Tibial artery (tissue), 4 donors: ENCODE data around the gene RNF34.
A peak's percentile ranks its signal among the peaks of the same experiment; 100 is the strongest.

Experiments used
- DNase-seq, 2 donors: peaks; one replicate each; pipeline ENCODE4 v3.0.0-alpha.2; 2019
- H3K27ac ChIP-seq, 2 donors: fragments of 200-600 bp; sonication (generic) in 1 of 2; 1 replicate in 1 of 2; 2 replicates in 1 of 2; pipeline ENCODE4 v1.5.1; 2018 to 2019; ENCODE audit warnings: mild to moderate bottlenecking in 1 of 2
- H3K27me3 ChIP-seq, 2 donors: fragments of 200-600 bp; sonication (generic) in 1 of 2; one replicate each; pipeline versions ENCODE4 v1.5.1 to v1.6.0; 2016 to 2019
- H3K36me3 ChIP-seq, 3 donors: fragments of 200-600 bp; sonication (generic) in 2 of 3; one replicate each; pipeline ENCODE4 v1.5.1; 2016 to 2019; ENCODE audit warnings: mild to moderate bottlenecking in 2 of 3
- H3K4me1 ChIP-seq, 4 donors: fragments of 200-600 bp; sonication (generic) in 2 of 4; 1 replicate in 3 of 4; 2 replicates in 1 of 4; pipeline ENCODE4 v1.5.1; 2016 to 2019
- H3K4me3 ChIP-seq, 2 donors: fragments of 200-600 bp; sonication (generic) in 1 of 2; 1 replicate in 1 of 2; 2 replicates in 1 of 2; pipeline ENCODE4 v1.5.1; 2018 to 2019; ENCODE audit warnings: mild to moderate bottlenecking in 2 of 2
- H3K9me3 ChIP-seq, 3 donors: fragments of 200-600 bp; sonication (generic) in 1 of 3; one replicate each; pipeline ENCODE4 v1.5.1; 2016 to 2019
- CTCF ChIP-seq, 2 experiments: fragments of 200-600 bp in 1 of 2; fragments of 450-650 bp in 1 of 2; IDR thresholded peaks; one replicate each; pipeline ENCODE4 v1.5.1; 2017 to 2019; ENCODE audit warnings: antibody characterized with exemption in 2 of 2, mild to moderate bottlenecking in 1 of 2, moderate library complexity in 1 of 2
- intact Hi-C: fragments of 100-400 bp; cut with DNase I; formaldehyde crosslinking; loops from one replicate; pipeline ENCODE4 v1.15.0; 2023; ENCODE audit warnings: low total_unique reads

RNF34 gene

DNA sequence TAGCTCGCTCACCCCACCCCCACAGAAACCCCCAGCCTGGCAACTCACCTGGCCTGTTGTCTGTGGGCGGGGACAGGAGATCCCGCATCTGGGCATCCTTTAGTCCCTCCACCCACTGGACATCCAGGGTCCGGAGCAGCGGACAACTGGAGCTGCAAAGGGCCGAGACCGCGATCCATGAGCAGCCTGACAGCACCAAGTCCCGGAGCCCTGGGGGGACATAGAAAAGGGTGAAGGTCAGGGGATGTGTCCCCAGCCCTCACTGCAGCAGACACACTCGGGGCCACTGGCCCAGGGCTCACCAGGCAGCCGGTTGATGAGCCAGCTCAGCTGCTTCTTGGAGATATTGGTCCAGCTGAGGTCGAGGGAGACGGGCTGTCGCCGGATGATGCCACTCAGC, 40.9 kb downstream of the RNF34 start:
- DNase-seq: no peak
- Histone ChIP-seq H3K9me3 (no peaks in the 10 kb centered on the region), H3K4me3 (no peak overlapping the region), H3K27ac (no peak overlapping the region), H3K27me3 (no peaks in the 10 kb centered on the region), H3K36me3 (peaks cover 3 to 78% (median 43%) of the 10 kb centered on the region in 3 donors), H3K4me1 (peaks cover 0 to 8% (median 3%) of the 10 kb centered on the region in 4 donors)
- intact Hi-C loops: loop anchor here (5.0 kb wide), 1 partner anchor 103 kb away; no protein-coding TSS in a partner anchor
- no peak for TF ChIP-seq CTCF (IDR thresholded peaks at IDR 0.05)

DNA sequence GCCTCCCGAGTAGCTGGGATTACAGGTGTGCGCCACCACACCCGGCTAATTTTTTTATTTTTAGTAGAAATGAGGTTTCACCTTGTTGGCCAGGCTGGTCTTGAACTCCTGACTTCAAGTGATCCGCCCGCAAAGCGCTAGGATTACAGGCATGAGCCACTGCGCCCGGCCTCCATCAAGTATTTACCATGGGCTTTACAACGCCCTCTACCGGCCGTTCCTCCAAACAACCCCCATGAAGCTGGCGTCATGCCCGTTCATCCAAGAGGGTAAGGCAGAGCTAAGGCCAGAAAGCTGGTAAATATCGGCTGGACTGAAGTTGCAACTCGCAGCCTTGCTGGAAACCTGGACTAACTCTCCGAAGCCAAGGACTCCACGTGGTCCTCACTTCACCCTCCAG, 41.6 kb downstream of the RNF34 start:
- Histone ChIP-seq H3K36me3 (peaks cover 0 to 75% (median 38%) of the 10 kb centered on the region in 3 donors), H3K4me3 (no peak overlapping the region), H3K4me1 (peaks cover 0 to 8% (median 3%) of the 10 kb centered on the region in 4 donors), H3K27me3 (no peaks in the 10 kb centered on the region), H3K27ac (no peak overlapping the region), H3K9me3 (no peaks in the 10 kb centered on the region)
- no peak for DNase-seq
- TF ChIP-seq CTCF (IDR thresholded peaks at IDR 0.05): no peak
- intact Hi-C loops: loop anchor here (5.0 kb wide), 1 partner anchor 104 kb away; no protein-coding TSS in a partner anchor

- TF ChIP-seq CTCF (IDR thresholded peaks at IDR 0.05): no peak
- Histone ChIP-seq H3K27me3 (no peaks in the 10 kb centered on the region), H3K27ac (no peak overlapping the region), H3K4me1 (peaks cover 0 to 9% (median 3%) of the 10 kb centered on the region in 4 donors), H3K4me3 (no peak overlapping the region), H3K9me3 (no peaks in the 10 kb centered on the region), H3K36me3 (peaks cover 0 to 75% (median 38%) of the 10 kb centered on the region in 3 donors)
- intact Hi-C loops: loop anchor here (5.0 kb wide), 1 partner anchor 105 kb away; no protein-coding TSS in a partner anchor
- DNase-seq: no peak
Measured at GRCh38 chr12:121442028-121442948, 42.4 kb downstream of the RNF34 start.

DNA sequence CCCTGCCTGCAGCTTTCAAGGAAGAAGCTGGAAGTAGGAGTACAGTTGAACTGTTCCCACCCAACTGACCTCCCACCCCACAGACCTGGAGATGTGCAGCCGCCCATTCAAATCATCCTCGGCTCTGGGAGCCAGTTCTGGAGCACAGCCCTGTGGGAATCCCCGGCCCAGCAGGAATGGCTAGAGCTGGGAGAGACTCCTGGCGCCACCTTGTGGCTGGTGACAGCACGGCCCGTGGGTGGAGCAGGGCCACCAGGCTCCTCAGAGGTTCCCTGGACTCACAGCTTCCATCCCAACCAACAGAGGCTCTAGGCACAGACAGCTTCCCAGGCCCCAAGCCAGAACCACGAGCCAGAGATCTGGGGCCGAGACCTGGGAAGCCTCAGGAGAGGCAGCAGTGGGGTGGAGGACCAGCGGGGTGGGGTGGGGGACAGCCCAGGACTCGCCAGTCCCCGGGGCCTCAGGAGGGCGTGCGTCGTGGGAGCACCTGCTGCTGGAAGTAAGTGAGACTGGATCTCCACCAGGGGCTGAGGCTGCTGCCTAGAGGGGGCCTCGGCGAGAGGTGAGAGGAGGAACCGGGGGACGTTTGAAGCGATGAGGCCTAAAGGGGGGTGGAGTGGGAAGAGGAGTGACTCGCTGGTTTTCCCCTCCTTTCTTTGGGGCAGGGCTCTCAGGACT, 43.4 kb downstream of the RNF34 start:
- Histone ChIP-seq H3K36me3 (peaks cover 0 to 66% (median 36%) of the 10 kb centered on the region in 3 donors), H3K9me3 (no peaks in the 10 kb centered on the region), H3K27me3 (no peaks in the 10 kb centered on the region), H3K4me3 (no peak overlapping the region), H3K4me1 (peaks cover 0 to 19% (median 5%) of the 10 kb centered on the region in 4 donors), H3K27ac (no peak overlapping the region)
- DNase-seq: peak; percentile 78 to 88
- TF ChIP-seq CTCF (IDR thresholded peaks at IDR 0.05): peak; percentile 78 to 89
- intact Hi-C loops: loop anchor here (5.0 kb wide), 1 partner anchor 106 kb away; no protein-coding TSS in a partner anchor

DNA sequence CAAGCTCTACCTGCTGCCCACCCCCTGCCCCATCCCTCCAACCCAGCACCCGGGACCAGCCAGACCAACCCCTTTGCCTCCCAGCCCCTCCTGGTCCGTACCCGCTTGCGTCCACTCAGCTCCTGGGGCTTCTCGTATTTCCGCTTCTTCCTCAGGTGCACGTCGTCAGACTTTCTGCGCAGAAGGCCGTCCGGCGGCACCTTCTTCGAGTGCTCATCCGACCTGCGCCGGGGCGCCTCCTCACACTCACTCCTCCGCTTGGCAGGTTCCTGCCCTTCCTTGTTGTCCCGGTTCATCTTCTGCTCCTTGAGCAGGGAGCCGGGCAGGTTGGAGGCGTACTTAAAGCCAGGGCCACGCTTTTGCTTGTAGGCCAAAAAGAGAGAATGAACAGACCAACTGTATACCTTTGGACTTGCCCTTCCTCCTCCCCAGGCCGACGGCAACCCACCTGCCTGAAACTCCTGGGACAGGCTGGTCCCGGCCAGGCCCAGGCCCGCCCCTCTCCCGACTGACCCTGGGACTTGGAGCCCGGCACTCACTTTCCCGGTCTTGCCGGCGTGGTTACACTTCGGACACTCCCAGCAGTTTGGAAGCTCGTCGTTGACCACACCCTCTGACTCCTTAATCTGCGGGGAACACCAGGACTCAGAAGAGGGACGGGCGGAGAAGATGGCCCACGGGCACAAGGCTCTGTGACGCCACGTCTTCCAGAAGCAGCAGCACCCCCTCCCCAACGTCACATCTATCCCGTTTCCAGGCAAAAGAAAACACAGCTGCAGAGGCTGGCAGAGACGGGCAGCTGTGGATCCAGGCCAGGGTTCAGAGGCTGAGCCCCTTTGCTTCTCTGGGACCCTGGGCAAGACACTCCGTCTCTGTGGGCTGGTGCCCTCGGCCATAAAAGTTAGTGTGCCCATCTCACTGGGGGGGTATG, 44.3 kb downstream of the RNF34 start:
- no peaks in the 10 kb centered on the region for H3K9me3 ChIP-seq
- no peak overlapping the region for H3K4me3 ChIP-seq
- TF ChIP-seq CTCF (IDR thresholded peaks at IDR 0.05): no peak
- intact Hi-C loops: loop anchor here (5.0 kb wide), 1 partner anchor 107 kb away; no protein-coding TSS in a partner anchor
- peaks cover 0 to 58% (median 33%) of the 10 kb centered on the region in 3 donors for H3K36me3 ChIP-seq
- no peak for DNase-seq
- no peak overlapping the region for H3K27ac ChIP-seq
- H3K4me1 ChIP-seq: peaks cover 0 to 25% (median 5%) of the 10 kb centered on the region in 4 donors
- no peaks in the 10 kb centered on the region for H3K27me3 ChIP-seq
